HG03045 (cell line): ENCODE measurements around the gene ORM2.
"Not testable (repeated sequence)": the region's sequence is repeated elsewhere in the genome, so short reads cannot be mapped to it uniquely, and the experiment has no call there.

Source experiments
- ATAC-seq: cut with Tn5 transposase; IDR thresholded peaks from one replicate; pipeline ENCODE4 v1.9.1; 2021; ENCODE audit warnings: mild to moderate bottlenecking, moderate library complexity; ENCODE audit not compliant: unreplicated experiment

The ORM2 gene

DNA sequence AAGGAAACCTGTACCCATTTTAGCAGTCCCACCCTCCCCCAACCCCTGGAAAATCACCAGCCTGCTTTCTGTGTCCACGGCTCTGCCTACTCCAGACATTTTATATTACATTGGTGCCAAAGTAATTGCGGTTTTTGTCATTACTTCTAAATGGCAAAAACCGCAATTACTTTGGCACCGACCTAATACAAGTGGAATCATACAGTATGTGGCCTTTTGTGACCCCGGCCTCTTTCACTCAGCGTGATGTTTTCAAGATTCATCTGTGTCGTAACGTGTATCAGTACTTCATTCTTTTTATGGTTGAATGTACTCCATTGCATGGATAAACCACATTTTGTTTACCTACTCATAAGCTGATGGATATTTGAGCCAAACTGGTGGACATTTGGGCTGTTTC, 16.5 kb upstream of the ORM2 start:
- ATAC-seq, result no peak

DNA sequence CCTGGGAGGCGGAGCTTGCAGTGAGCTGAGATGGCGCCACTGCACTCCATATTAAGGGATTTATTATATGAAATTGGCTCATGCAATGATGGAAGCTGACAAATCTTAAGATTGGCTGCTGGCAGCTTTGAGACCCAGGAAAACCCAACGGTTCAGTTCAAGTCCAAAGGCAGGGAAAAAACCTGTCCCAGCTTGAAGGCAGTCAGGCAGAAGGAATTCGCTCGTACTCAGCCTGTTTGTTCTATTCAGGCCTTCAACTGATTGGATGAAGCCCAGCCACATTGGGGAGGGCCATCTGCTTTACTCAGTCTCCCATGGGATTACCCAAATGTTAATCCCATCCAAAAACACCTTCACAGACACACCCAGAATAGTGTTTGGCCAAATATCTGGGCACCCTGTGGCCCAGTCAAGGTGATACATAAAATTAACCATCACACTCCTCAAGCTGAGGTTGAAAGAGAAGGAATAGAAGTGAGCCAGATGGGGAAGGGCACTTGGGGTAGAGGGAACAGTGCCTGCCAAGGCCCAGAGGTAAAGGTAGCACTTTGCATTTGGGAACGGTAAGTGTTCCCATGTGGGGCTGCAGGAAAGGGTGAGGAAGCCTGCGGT, 15.3 kb upstream of the ORM2 start:
- ATAC-seq, result no peak

DNA sequence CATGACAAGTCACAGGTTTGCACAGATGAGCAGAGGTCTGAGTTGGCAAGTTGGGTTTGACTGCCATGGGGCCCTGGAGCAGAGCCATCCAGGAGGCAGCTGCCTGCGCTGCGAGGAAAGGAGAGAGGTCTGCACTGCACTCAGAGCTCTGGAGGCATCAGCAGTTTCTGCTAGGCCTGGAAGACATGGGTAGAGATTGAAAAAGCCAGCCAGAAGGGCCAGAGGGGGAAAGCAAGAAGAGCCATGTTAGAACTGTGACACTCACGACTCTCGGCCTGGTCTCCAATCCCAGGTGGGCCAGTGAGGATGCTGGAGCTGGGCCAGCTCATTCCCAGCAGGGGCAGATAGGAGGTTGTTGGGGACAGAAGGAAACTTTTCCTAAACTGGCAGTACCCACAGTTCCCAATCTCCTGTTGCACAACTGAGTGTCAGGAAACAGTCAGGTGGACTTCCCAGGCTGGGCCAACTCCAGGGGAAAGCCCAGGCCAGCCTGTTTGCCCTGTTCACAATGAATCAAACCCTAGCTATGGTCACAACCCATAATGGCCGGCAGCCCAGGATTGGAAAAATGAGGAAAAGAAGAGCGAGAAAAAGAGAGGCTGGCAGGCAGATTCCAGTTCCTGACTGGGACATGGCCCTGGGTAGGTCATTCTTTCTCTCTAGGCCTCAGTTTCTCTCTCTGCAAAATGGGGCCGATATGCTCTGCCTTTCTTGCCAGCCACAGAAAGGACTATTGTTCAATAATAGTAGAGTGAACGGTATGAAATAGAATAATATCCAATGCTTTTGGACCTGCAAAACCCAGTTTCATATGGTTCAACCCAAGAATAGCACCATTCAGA, 14.6 kb upstream of the ORM2 start:
- ATAC-seq, result no peak

DNA sequence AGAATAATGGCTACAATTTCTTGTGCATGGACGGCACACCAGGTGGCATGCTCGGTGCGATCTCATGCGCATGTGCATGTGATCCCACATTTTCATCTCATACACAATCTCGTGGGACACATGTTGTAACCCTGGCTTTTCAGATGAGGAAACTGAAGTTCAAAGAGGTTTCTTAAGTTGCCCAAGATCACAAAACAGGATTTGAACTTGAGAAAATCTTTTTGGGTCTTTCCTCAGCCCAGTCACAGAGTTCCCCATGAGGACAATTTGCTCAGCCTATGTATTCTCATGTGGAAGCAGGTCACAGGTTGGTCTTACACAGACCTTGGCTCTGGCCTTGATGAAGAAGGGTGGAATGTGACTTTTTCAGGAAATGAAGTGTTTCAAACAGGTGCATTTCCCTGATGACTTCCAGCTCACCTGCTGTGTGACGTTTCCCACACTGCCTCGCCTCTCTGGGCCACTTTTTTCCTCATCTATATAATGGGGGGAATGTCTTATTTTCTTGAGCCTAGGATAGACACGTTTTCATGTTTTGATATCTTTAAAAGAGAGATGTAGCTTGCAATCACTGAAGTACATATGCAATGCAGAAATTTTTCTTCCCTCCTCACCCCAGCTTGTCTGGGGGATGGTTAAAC, 13.8 kb upstream of the ORM2 start:
- ATAC-seq, result no peak

DNA sequence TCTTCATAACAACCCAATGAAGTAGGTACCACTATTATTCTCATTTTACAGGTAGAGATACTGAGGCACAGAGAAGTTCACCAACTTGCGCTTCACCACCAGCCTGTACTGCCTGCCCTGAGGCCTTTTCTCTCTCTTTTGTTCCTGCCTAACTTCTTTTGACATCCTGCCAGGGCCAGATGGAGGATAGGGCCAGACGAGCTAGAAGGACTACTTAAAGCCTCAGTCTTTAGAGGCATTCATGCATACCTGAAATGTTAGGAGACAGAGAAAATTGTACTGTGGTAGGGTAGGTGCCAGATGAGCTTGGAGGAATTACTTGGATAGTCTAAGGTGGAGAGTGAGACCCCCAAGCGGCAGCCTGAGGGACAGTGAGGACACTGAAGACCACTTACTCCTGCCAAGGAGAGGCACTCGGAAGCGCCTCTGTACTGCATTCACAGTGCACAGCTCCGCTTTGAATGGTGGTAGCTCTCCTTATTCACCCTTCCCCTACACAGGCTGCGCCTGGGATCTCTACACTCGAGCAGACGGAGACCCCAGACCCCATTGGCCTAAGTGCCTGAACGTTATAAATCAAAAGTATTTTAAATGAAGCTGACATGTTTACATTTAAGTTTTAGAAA, 13.0 kb upstream of the ORM2 start:
- no peak for ATAC-seq

DNA sequence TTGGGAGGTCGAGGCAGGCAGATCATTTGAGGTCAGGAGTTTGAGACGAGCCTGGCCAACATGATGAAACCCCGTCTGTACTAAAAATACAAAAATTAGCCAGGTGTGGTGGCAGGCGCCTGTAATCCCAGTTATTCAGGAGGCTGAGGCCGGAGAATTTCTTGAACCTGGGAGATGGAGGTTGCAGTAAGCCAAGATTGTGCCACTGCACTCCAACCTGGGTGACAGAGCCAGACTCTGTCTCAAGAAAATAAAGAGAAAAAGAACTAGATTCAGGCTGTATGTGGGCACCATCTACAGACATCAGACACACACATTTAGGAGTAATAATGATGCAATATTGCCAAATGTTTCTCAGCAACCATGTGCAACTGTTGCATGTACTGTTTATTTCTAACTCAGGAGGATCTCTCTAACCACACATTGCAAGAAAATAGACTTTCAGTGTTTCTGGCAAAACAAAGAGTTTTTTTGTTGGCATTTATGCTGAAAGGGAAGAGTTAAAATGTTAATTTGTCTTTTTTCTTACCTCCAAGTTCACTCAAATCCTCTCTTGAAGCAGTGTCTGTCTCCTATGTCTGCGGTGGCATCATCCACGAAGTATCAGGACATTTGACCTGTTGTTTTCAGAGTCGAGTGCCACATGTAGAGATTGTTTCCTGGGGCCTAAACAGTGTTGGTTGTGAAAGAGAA, 11.9 kb upstream of the ORM2 start:
- ATAC-seq, result no peak

DNA sequence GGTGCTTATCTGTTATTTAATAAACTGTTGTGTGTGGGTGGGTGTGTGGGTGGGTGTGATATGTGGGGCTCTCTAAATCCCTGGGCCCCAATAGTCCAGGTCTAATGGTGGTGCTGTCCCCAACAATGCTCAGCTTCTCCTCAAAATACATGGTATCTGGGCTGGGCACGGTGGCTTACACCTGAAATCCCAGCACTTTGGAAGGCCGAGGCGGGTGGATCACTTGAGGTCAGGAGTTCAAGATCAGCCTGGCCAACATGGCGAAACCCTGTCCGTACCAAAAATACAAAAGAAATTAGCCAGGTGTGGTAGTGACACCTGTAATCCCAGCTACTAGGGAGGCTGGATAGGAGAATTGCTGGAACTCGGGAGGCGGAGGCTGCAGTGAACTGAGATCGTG, 11.3 kb upstream of the ORM2 start:
- no peak for ATAC-seq

DNA sequence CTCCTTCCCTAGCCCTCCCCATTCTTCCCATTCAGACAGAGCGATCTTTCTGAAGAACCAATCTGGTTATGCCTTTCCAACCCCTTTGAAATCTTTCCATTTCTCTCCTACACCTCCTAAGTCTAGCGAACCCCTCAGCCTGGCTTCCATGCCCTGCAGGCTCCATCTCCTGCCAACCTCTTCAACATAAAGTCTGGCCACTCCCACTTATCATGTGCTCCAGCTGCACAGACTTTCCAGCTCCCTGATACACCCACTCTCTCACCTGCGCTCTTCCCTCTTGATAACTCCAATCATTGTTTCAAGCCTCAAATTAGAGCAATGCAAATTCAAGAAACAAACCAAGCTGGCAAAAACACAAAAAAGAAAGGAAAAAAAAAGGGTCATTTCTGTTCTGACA, 10.5 kb upstream of the ORM2 start:
- no peak for ATAC-seq

DNA sequence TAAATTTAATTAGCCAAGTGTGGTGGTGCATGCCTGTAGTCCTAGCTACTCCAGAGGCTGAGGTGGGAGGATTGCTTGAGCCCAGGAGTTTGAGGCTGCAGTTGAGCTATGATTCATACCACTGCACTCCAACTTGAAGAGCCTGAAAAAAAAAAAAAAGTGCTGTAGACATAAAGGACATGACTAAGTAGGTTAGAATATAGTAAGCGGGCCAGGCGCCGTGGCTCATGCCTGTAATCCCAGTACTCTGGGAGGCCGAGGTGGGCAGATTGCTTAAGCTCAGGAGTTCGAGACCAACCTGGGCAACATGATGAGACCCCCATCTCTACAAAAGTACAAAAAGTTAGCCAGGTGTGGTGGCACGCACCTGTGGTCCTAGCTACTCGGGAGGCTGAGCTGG, 9.0 kb upstream of the ORM2 start:
- not testable (repeated sequence) for ATAC-seq

DNA sequence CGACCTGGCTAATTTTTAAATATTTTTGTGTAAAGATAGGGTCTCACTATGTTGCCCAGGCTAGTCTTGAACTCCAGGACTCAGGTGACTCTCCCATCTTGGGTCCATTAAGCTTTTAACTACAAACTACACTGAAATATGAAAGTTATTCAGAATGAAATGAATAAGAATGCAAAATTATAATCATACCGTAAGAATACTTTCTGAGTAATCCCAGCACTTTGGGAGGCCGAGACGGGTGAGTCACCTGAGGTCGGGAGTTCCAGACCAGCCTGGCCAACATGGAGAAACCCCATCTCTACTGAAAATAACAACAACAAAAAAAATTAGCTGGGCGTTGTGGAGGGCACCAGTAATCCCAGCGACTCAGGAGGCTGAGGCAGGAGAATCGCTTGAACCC, 7.9 kb upstream of the ORM2 start:
- ATAC-seq, result no peak

DNA sequence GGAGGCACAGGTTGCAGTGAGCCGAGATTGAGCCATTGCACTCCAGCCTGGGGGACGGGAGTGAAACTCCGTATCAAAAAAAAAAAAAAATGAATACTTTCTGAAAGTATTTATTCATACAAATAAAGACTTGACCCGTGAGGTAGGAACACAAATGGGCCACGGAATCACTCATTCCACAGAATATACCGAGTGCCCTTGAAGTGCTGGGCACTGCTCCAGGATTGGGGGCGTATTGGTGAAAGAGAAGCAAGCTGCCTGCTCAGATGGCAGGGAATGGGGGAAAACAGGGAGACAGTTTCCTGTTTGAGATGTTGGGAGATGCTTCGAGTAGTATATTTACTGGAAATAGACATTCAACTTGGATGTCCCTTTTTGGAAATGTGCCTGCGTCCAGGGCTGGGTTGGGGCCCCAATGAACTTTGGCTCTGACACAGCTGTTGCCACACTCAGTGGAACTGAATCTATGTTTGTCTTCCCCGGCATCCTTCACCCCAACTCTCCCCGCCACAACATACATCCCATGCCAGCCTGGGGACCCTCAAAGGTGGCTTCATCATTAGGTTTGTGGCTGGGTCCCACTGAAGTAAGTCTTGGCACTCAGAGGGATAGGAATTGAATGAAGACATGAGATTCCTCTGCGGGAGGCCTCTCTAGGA, 7.4 kb upstream of the ORM2 start:
- ATAC-seq, result not testable (repeated sequence)

DNA sequence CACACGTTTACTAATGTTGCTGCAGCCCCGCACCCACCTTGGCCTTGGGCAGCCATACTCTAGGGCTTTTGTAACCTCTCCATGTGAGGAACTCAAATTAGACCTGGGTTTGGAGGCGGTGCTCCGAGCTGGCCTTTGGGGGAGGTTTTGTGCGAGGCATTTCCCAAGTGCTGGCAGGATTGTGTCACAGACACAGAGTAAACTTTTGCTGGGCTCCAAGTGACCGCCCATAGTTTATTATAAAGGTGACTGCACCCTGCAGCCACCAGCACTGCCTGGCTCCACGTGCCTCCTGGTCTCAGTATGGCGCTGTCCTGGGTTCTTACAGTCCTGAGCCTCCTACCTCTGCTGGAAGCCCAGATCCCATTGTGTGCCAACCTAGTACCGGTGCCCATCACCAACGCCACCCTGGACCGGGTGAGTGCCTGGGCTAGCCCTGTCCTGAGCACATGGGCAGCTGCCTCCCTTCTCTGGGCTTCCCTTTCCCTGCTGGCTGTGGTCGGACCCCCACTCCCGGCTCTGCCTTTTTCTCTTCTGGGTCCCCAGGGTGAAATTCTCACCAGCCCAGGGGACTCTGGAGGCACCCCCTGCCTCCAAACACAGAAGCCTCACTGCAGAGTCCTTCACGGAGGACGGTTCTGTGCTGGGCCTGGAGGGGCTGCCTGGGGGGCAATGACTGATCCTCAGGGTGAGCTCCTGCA, 6.7 kb upstream of the ORM2 start, which contains the start of gene ORM1:
Gene ORM1 (plus strand): TSS at position 268 of the 701 bp plus-strand sequence. CDS start 36 bp downstream, at position 304.
- ATAC-seq, result not testable (repeated sequence)

DNA sequence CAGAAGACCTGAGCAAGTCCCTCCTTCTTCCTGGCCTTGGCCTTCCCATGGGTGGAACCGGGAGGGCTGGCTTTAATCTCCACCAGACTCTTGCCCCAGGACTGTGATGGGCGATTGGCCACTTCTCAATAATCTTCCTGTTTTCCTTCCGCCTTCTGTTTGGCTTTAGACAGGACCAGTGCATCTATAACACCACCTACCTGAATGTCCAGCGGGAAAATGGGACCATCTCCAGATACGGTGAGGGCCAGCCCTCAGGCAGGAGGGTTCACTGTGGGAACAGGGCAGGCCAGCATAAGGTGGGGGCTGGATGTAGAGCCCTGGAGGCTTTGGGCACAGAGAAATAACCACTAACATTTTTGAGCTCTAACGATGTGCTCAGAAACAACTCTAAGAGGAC, 5.8 kb upstream of the ORM2 start:
- ATAC-seq, result not testable (repeated sequence)

DNA sequence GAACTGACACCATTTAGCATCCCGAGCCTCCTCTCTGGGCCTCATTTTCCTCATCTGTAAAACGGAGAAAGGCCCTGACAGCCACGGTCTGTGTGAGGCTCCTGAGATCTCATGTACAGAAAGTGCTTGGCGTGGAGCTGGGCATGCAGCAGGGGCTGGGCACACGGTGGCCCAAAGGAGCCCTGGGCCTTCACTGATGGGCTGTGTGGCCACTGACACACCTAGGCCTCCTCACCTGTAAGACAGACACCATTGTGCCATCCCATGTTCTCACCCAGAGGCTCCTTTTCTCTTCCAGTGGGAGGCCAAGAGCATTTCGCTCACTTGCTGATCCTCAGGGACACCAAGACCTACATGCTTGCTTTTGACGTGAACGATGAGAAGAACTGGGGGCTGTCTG, 5.2 kb upstream of the ORM2 start:
- ATAC-seq, result no peak

DNA sequence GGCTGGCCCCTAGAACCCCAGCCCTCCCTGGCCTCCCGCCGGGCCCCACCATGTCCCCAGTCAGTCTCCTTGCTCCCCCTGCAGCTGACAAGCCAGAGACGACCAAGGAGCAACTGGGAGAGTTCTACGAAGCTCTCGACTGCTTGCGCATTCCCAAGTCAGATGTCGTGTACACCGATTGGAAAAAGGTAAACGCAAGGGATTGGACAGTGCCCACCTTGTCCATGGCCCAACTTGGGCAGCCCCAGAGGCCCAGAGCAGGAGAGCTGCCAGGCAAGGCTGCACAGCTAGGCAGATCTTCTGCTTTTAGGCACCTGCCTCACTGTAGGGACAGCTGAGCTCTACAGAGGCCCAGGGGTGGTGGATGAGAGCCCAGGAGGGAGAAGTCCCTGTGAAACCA, 4.7 kb upstream of the ORM2 start:
- not testable (repeated sequence) for ATAC-seq

DNA sequence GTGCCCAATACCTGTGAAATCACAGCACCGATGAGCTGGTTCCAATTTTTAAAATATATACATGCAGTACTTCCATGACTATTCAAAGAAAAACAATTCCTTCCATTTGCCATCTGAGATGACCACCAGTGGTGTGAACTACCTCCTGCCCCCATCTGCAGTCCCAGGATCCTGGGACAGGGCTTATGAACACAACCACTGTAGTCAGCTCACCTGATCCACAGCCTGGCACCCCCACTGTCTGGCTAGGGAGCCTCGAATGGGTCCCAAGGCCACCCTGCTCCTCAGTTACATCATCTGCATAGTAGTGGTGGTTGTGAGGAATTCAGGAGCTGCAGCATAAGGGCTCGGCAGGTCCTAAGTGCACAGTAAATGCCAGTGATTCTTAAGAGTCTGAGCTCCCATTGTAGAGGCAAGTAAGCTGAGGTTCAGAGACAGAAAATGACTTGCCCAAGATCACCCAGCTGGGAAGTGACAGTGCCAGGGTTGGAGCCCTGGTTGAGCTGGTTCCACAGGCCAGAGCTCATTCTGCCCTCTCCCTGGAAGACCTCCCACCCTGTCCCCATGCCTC, 3.9 kb upstream of the ORM2 start:
- ATAC-seq, result not testable (repeated sequence)

DNA sequence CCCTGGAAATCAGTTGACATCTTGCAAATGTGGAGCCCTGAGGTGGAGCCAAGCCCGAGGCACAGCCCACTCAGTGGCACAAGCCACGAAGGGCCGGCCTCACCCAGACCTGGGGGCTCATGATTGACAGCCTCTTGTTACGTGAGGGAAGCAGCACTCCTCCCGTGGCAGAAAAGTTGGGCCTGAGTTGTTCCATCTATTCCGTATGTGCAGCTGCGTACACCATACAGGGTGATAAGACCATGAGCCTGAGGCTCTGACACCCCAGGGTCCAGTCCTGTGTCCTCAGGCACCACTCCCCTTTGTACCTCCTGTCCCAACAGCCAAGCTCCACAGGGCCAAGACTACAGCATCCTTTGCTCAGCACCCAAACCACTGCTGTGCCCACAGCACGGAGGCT, 1.9 kb upstream of the ORM2 start:
- no peak for ATAC-seq

DNA sequence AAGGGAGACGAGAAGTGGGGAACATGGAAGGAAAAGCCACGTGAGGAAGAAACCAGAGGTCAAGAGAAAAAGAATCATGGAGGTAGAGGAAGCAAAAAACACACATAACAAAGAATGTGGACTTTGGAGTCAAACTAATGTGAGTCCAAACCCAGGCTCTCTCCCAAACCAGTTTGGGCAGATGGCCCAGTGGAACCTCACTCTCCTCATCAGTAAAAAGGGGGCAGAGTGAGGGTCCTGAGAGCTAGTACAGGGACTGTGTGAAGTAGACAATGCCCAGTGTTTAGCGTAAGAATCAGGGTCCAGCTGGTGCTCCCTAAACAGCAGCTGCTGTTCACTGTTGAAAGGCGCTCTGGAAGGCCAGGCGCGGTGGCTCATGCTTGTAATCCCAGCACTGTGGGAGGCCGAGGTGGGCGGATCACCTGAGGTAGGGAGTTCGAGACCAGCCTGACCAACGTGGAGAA, 1.3 kb upstream of the ORM2 start:
- not testable (repeated sequence) for ATAC-seq

DNA sequence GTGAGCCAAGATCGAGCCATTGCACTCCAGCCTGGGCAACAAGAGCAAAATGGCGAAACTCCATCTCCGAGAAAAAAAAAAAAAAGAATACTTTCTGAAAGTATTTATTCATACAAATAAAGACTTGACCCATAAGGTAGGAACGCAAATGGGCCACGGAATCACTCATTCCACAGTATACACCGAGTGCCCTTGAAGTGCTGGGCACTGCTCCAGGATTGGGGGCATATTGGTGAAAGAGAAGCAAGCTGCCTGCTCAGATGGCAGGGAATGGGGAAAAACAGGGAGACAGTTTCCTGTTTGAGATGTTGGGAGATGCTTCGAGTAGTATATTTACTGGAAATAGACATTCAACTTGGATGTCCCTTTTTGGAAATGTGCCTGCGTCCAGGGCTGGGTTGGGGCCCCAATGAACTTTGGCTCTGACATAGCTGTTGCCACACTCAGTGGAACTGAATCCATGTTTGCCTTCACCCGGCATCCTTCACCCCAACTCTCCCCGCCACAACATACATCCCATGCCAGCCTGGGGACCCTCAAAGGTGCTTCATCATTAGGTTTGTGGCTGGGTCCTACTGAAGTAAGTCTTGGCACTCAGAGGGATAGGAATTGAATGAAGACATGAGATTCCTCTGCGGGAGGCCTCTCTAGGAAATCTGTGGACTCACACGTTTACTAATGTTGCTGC, 588 bp upstream of the ORM2 start:
- ATAC-seq, result not testable (repeated sequence)
